ENCODE measurements around the gene KATNB1.

Gene KATNB1

DNA sequence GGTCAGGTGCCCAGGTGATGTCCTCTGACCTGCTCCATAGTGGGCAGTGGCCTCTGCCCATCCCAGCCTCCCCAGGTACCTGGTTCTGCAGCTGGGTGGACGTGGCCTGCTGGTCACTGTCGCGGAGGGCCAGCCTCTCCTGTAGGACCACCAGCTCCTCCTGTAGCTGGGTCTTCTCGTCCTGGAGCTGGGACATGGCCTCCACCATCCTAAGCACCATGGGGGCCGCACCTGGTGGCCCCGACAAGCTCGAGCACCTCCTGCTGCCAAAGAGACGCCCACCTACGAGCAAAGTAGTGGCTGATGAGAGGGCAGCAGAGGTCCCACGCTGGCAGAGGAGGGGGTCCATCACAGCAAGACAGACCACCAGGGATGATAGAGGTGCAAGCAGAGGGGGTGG is 49.8 kb downstream of the KATNB1 start:
- no peak for TF ChIP-seq FOXP2 (optimal IDR thresholded peaks at IDR 0.05; ENCODE audit: borderline replicate concordance, extremely low read depth, extremely low read length, insufficient read depth)
- TF ChIP-seq SIN3A (IDR thresholded peaks at IDR 0.05; ENCODE audit: borderline replicate concordance, insufficient read depth, low read length) = no peak
- TF ChIP-seq, protein P1, sequence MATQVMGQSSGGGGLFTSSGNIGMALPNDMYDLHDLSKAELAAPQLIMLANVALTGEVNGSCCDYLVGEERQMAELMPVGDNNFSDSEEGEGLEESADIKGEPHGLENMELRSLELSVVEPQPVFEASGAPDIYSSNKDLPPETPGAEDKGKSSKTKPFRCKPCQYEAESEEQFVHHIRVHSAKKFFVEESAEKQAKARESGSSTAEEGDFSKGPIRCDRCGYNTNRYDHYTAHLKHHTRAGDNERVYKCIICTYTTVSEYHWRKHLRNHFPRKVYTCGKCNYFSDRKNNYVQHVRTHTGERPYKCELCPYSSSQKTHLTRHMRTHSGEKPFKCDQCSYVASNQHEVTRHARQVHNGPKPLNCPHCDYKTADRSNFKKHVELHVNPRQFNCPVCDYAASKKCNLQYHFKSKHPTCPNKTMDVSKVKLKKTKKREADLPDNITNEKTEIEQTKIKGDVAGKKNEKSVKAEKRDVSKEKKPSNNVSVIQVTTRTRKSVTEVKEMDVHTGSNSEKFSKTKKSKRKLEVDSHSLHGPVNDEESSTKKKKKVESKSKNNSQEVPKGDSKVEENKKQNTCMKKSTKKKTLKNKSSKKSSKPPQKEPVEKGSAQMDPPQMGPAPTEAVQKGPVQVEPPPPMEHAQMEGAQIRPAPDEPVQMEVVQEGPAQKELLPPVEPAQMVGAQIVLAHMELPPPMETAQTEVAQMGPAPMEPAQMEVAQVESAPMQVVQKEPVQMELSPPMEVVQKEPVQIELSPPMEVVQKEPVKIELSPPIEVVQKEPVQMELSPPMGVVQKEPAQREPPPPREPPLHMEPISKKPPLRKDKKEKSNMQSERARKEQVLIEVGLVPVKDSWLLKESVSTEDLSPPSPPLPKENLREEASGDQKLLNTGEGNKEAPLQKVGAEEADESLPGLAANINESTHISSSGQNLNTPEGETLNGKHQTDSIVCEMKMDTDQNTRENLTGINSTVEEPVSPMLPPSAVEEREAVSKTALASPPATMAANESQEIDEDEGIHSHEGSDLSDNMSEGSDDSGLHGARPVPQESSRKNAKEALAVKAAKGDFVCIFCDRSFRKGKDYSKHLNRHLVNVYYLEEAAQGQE (IDR thresholded peaks at IDR 0.05; ENCODE audit: insufficient read depth in 1 of 2, low read depth in 2 of 2, low read length in 2 of 2) = no peak
- TF ChIP-seq POLR2AphosphoS5 (IDR thresholded peaks at IDR 0.05; ENCODE audit: low read depth, low read length) = no peak

DNA sequence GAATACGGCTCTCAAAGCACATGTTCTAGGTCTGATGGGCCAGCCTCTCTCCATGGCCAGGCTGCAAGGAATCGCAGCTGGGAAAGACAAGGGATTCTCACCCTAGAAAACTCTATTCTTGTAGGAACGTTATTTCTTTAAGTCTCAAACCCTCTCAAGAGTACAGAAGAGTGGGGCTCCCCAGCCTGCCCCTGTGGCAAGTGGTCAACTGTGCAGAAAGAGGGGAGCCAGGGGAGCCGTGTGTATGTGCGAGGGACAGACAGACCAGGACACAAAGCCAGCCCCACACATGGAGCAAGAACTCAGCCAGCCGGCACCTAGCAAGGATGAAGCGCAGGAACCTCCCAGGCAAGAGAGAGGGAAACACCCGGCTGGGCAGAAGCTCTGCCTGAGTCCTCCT is 50.4 kb downstream of the KATNB1 start:
- no peak for TF ChIP-seq POLR2AphosphoS5 (IDR thresholded peaks at IDR 0.05; ENCODE audit: low read depth, low read length)
- no peak for TF ChIP-seq FOXP2 (optimal IDR thresholded peaks at IDR 0.05; ENCODE audit: borderline replicate concordance, extremely low read depth, extremely low read length, insufficient read depth)
- no peak for TF ChIP-seq TAF1 (IDR thresholded peaks at IDR 0.05; ENCODE audit: borderline replicate concordance, insufficient read depth, low read length)
- no peak for TF ChIP-seq SIN3A (IDR thresholded peaks at IDR 0.05; ENCODE audit: borderline replicate concordance, insufficient read depth, low read length)
- TF ChIP-seq, protein P1 (IDR thresholded peaks at IDR 0.05; ENCODE audit: insufficient read depth in 1 of 2, low read depth in 2 of 2, low read length in 2 of 2) = no peak

DNA sequence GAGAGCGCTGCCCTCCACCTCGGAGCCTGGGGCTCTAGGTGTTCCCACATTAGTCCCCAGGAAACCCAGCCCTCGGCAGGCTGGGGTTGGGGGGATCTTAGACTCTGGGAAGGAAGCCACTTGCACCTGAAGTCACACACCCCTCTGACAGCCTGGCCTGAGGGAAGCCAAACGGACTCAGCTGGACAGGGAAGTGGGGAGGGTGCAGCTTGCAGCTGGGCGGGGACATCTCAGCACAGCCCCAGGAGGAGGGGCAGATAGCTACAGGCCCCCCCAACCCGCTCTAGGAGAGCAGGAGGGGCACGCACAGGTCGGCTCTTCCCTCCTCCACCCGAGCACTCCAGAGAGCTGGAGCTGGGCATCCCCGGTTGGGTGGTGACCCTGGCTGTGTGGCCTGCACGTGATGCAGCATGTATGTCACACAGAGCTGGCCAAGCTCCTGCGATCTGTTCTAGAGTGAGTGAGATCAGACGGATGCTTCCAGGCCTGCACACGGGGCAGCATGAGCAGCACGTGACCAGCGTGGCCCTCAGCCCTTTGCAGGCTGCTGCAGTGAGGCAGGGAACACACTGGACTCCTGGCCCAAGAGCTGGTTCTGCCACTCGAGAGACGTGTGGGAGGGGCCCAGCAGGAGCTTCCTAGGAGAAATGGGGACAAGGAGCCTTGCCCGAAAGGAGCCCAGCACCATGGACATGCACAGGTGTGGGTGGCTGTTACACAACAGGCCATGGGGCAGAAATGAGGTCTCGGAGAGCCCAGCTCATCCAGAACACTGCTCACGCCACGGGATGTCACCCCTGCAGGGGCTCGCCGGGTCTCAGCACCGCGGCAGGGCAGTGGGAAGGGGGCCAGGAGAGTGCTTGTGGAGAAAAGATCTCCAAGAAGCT is 51.3 kb downstream of the KATNB1 start:
- no peak for TF ChIP-seq FOXP2 (optimal IDR thresholded peaks at IDR 0.05; ENCODE audit: borderline replicate concordance, extremely low read depth, extremely low read length, insufficient read depth)
- TF ChIP-seq SIN3A (IDR thresholded peaks at IDR 0.05; ENCODE audit: borderline replicate concordance, insufficient read depth, low read length) = no peak
- no peak for TF ChIP-seq TAF1 (IDR thresholded peaks at IDR 0.05; ENCODE audit: borderline replicate concordance, insufficient read depth, low read length)
- TF ChIP-seq, protein P1 (IDR thresholded peaks at IDR 0.05; ENCODE audit: insufficient read depth in 1 of 2, low read depth in 2 of 2, low read length in 2 of 2) = no peak
- no peak for TF ChIP-seq POLR2AphosphoS5 (IDR thresholded peaks at IDR 0.05; ENCODE audit: low read depth, low read length)

DNA sequence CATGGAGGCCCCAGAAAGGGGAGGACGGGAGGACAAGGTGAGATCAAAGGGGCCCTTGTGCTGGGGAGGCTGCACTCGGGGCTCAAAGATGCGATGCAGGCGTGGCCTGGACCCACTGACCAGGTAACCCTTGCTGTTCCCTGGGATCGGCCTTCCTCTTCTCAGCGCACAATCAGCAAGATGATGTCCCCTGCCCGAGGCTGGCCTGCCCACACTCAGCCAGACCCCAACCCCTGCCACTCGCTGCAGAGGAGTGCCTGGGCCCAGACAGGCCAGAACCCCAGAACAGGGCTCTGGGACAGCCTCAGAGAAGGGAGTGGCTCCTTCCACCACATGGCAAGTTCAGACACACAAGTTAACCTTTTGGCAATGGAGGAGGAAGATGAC is 51.9 kb downstream of the KATNB1 start:
- TF ChIP-seq FOXP2 (optimal IDR thresholded peaks at IDR 0.05; ENCODE audit: borderline replicate concordance, extremely low read depth, extremely low read length, insufficient read depth) (no peak), TAF1 (IDR thresholded peaks at IDR 0.05; ENCODE audit: borderline replicate concordance, insufficient read depth, low read length) (no peak)

DNA sequence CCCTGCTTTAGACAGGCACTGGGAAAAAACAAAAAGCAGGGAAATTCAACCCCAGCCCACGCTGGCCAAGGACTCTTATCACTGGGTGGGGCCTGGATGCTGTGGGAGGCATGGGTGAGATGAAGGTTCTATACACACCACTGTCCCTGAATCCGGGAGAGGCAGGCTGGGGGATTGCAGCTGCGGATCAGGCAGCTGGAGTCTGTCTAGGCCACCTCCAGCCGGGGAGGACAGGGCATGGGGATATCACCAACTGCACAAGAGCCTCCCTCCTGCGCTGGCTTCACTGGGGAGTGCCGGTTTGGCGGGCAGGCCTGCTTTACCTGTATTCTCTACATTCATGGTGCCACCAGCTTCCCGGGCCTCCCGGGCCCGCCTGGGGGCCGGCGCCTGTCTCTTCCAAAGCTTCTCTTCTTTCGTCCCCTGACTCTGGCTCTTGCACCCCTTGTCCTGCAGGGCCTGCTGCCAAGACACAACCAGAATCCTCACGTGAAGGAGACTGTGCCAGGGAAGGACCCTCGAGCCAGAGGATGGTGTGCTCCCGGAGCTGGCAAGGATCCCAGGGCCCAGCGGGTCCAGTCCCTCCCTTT is 52.8 kb downstream of the KATNB1 start:
- TF ChIP-seq POLR2AphosphoS5 (IDR thresholded peaks at IDR 0.05; ENCODE audit: low read depth, low read length) (no peak), TAF1 (IDR thresholded peaks at IDR 0.05; ENCODE audit: borderline replicate concordance, insufficient read depth, low read length) (no peak), FOXP2 (optimal IDR thresholded peaks at IDR 0.05; ENCODE audit: borderline replicate concordance, extremely low read depth, extremely low read length, insufficient read depth) (no peak)

DNA sequence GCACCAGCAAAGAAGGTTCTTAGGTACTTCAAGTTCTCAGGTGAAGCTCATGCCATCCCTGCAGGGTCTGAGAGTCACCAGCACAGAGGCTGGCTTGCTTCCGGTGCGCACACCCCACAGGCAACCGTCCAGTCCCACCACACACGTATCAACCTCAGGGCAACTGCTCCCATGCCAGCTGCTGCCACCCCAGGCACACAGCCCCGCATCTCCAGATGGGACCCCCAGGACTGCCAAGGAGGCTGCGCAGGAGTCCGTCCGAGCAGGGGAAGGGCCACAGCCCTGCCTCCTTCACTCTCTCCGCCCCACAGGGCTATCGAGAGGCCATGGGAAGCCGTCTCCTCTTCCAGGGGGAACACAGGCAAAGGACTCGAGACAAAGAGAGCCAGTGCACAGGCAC is 53.4 kb downstream of the KATNB1 start:
- TF ChIP-seq POLR2AphosphoS5 (IDR thresholded peaks at IDR 0.05; ENCODE audit: low read depth, low read length) = no peak
- no peak for TF ChIP-seq SIN3A (IDR thresholded peaks at IDR 0.05; ENCODE audit: borderline replicate concordance, insufficient read depth, low read length)
- TF ChIP-seq FOXP2 (optimal IDR thresholded peaks at IDR 0.05; ENCODE audit: borderline replicate concordance, extremely low read depth, extremely low read length, insufficient read depth) = no peak
- TF ChIP-seq TAF1 (IDR thresholded peaks at IDR 0.05; ENCODE audit: borderline replicate concordance, insufficient read depth, low read length) = no peak
- TF ChIP-seq, protein P1 (IDR thresholded peaks at IDR 0.05; ENCODE audit: insufficient read depth in 1 of 2, low read depth in 2 of 2, low read length in 2 of 2) = no peak

Data from PFSK-1 (cell line).